Endodermal cell (in vitro differentiated cells): ENCODE measurements around the gene SPAG7. TPM values are rescaled to one million over a fixed set of nuclear protein-coding genes. Genes with fewer than 3 reads are reported as not detected.

Source experiments
- DNase-seq: peaks from one replicate; pipeline ENCODE4 v3.0.0-alpha.2; 2017
- H3K27ac ChIP-seq: 2 replicates; pipeline ENCODE4 v1.5.1; 2013; ENCODE audit warnings: mild to moderate bottlenecking, low read depth, low read length, moderate library complexity
- H3K27me3 ChIP-seq: 2 replicates; pipeline ENCODE4 v1.6.1; 2013; ENCODE audit warnings: mild to moderate bottlenecking, low read length, moderate library complexity; ENCODE audit not compliant: insufficient read depth, control insufficient read depth, poor library complexity, severe bottlenecking
- H3K36me3 ChIP-seq: 2 replicates; pipeline ENCODE4 v1.7.0; 2013; ENCODE audit warnings: mild to moderate bottlenecking, low read length, moderate library complexity; ENCODE audit not compliant: control insufficient read depth, insufficient read depth
- H3K4me1 ChIP-seq: one replicate; pipeline ENCODE4 v1.7.0; 2013; ENCODE audit warnings: low read length; ENCODE audit not compliant: control insufficient read depth, insufficient read depth
- H3K4me3 ChIP-seq: 2 replicates; pipeline ENCODE4 v1.5.1; 2013; ENCODE audit warnings: mild to moderate bottlenecking, low read length, moderate library complexity
- H3K9ac ChIP-seq: 2 replicates; pipeline ENCODE4 v1.6.1; 2013; ENCODE audit warnings: mild to moderate bottlenecking, low read length, moderate library complexity; ENCODE audit not compliant: poor library complexity, severe bottlenecking; ENCODE audit errors: extremely low read depth
- H3K9me3 ChIP-seq: 2 replicates; pipeline ENCODE4 v1.6.1; 2013; ENCODE audit warnings: mild to moderate bottlenecking, low read length, moderate library complexity; ENCODE audit not compliant: control insufficient read depth
- H3K27ac Mint-ChIP-seq: 2 replicates; pipeline ENCODE4 v1.8.0; 2020; ENCODE audit warnings: mixed read lengths
- H3K27me3 Mint-ChIP-seq: 2 replicates; pipeline ENCODE4 v1.8.0; 2021; ENCODE audit warnings: mild to moderate bottlenecking, mixed read lengths; ENCODE audit not compliant: insufficient read depth
- H3K36me3 Mint-ChIP-seq: 2 replicates; pipeline ENCODE4 v1.8.0; 2020; ENCODE audit warnings: low read depth, mixed read lengths
- H3K4me1 Mint-ChIP-seq: 2 replicates; pipeline ENCODE4 v1.8.0; 2020; ENCODE audit warnings: mixed read lengths
- H3K4me3 Mint-ChIP-seq: 2 replicates; pipeline ENCODE4 v1.8.0; 2020; ENCODE audit warnings: mild to moderate bottlenecking, moderate library complexity, mixed read lengths
- H3K9me3 Mint-ChIP-seq: 2 replicates; pipeline ENCODE4 v1.8.0; 2020; ENCODE audit warnings: mild to moderate bottlenecking, mixed read lengths
- WGBS, 2 experiments: methylation state at CpG; one replicate each; pipeline versions ENCODE4 v1.1.5 to v1.1.7; 2013; ENCODE audit warnings: missing lambda C conversion rate in 2 of 2, mixed read lengths in 1 of 2; ENCODE audit not compliant: insufficient coverage in 1 of 2, insufficient read length in 1 of 2; 5-methylcytosine and 5-hydroxymethylcytosine counted together
- total RNA-seq, 2 donors: library from RNA; stranded (reverse); fragmentation: NEBNext Ultra II Directional in 1 of 2; extraction: Animal tissue kit (Norgen Biotek cat#: 25700) in 1 of 2; gene quantifications; 2 replicates in 1 of 2; 3 replicates in 1 of 2; pipeline ENCODE4 v1.2.1, GENCODE V29; 2021
- TF ChIP-seq, protein P1 (sequence below): fragments of 200-600 bp; sonication (generic); conservative IDR thresholded peaks from 2 replicates; pipeline ENCODE4 v1.5.0; 2021; ENCODE audit warnings: antibody characterized with exemption, mild to moderate bottlenecking

Gene SPAG7
- total RNA-seq, 2 donors from 2014 or later, result 81.1 to 84.4 TPM

DNA sequence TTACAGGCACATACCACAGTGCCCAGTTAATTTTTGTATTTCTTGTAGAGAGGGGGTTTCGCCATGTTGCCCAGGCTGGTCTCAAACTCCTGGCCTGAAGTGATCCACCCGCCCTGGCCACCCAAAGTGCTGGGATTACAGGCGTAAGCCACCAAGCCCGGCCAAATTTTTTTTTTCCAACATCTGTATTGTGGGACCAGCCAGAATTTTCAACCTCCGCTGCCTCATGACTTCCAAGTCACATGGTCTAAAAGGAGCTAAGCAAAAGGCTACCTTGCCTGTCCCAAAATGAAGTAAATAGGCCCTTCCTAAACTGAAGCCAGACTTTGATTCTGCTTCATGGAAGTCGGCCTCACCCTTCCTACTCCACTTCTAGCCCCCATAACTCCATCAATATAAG is 4.2 kb upstream of the SPAG7 start:
- H3K36me3 ChIP-seq, result peaks cover 43% of the 10 kb centered on the region
- H3K9me3 ChIP-seq, result no peaks in the 10 kb centered on the region
- Mint-ChIP-seq H3K36me3 (peaks cover 19% of the 10 kb centered on the region), H3K27ac (no peak overlapping the region), H3K4me3 (no peak overlapping the region), H3K9me3 (no peaks in the 10 kb centered on the region), H3K27me3 (peaks cover 30% of the 10 kb centered on the region), H3K4me1 (peaks cover 23% of the 10 kb centered on the region)
- H3K4me3 ChIP-seq, result no peak overlapping the region
- DNase-seq, result peak; percentile 40
- H3K27me3 ChIP-seq, result no peaks in the 10 kb centered on the region
- peaks cover 6% of the 10 kb centered on the region for H3K4me1 ChIP-seq
- no peak overlapping the region for H3K27ac ChIP-seq
- WGBS, 2 experiments, result 84 to 100% methylated on average over 6 of the region's 6 CpGs
- TF ChIP-seq, protein P1, sequence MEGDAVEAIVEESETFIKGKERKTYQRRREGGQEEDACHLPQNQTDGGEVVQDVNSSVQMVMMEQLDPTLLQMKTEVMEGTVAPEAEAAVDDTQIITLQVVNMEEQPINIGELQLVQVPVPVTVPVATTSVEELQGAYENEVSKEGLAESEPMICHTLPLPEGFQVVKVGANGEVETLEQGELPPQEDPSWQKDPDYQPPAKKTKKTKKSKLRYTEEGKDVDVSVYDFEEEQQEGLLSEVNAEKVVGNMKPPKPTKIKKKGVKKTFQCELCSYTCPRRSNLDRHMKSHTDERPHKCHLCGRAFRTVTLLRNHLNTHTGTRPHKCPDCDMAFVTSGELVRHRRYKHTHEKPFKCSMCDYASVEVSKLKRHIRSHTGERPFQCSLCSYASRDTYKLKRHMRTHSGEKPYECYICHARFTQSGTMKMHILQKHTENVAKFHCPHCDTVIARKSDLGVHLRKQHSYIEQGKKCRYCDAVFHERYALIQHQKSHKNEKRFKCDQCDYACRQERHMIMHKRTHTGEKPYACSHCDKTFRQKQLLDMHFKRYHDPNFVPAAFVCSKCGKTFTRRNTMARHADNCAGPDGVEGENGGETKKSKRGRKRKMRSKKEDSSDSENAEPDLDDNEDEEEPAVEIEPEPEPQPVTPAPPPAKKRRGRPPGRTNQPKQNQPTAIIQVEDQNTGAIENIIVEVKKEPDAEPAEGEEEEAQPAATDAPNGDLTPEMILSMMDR, result no peak
- no peak overlapping the region for H3K9ac ChIP-seq

DNA sequence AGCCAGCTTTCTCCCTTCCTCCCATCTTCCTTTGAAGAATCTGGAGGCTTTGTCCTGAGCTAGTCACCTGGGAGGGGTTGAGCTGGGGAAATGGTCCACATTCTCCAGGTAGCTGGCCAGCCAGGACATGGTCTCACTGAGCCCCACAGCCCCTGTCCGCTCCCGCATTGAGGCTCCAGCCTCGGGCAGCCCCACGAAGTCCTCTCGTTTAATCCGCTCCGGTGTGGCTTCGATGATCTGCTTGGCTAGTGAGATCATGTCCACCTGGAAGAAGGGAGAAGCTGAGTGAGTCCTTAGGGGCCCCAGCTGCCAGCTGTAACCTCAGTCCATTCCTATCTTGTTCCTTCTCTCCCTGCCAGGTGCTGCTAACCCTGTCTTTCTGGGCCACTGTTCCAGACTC is 2.7 kb upstream of the SPAG7 start:
- Histone ChIP-seq H3K36me3 (peaks cover 49% of the 10 kb centered on the region), H3K4me1 (peaks cover 6% of the 10 kb centered on the region), H3K27me3 (no peaks in the 10 kb centered on the region), H3K9me3 (peaks cover 3% of the 10 kb centered on the region), H3K4me3 (no peak overlapping the region), H3K27ac (no peak overlapping the region), H3K9ac (no peak overlapping the region)
- Mint-ChIP-seq H3K27ac (no peak overlapping the region), H3K27me3 (peaks cover 22% of the 10 kb centered on the region), H3K9me3 (peaks cover 10% of the 10 kb centered on the region), H3K4me3 (no peak overlapping the region), H3K36me3 (peaks cover 24% of the 10 kb centered on the region), H3K4me1 (peaks cover 28% of the 10 kb centered on the region)
- 97 to 100% methylated on average over 3 to 8 of the region's 8 CpGs for WGBS, 2 experiments
- TF ChIP-seq, protein P1, result no peak
- DNase-seq, result no peak

DNA sequence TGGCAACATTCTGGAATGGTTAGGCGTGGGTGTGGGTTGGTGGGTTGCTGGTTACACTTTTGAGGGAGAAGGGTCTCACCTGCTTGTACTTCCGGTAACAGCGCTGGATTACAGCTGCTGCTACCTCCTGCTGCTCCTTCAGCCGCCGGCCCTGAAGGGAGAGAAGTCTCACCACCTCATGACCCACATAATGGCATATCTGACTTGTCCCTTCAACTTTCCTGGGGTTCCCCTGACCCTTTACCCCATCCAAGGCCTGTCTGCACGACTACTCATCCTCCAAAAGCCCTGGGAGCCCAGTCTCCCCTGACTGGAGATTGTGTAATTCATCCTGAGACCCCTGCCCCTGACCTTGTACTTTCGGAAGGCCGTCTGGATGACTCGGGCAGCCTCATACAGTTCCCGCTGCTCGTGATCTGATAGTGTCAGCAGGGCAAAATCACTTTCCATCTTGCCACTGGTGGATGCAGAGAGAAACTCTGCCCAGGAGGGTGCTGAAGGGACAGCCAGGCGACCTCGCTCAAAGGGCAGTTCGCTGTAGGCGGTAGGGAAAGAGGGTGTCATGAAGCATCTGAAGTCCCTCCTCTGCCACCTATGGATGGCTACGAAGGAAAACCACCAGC is 2.0 kb upstream of the SPAG7 start:
- no peak overlapping the region for H3K27ac Mint-ChIP-seq
- H3K36me3 Mint-ChIP-seq, result peaks cover 27% of the 10 kb centered on the region
- H3K27me3 ChIP-seq, result no peaks in the 10 kb centered on the region
- TF ChIP-seq, protein P1, result no peak
- H3K4me3 ChIP-seq, result peak overlapping the region; percentile 90
- 84 to 85% methylated on average over 11 to 16 of the region's 16 CpGs for WGBS, 2 experiments
- peak; percentile 63 for DNase-seq
- peaks cover 6% of the 10 kb centered on the region for H3K4me1 ChIP-seq
- peak overlapping the region; percentile 79 for H3K9ac ChIP-seq
- peaks cover 52% of the 10 kb centered on the region for H3K36me3 ChIP-seq
- no peak overlapping the region for H3K27ac ChIP-seq
- H3K9me3 Mint-ChIP-seq, result peaks cover 12% of the 10 kb centered on the region
- peaks cover 5% of the 10 kb centered on the region for H3K9me3 ChIP-seq
- no peak overlapping the region for H3K4me3 Mint-ChIP-seq
- peaks cover 28% of the 10 kb centered on the region for H3K4me1 Mint-ChIP-seq
- H3K27me3 Mint-ChIP-seq, result peaks cover 16% of the 10 kb centered on the region
